GM21529 (cell line): ENCODE measurements around the gene MPST.

Experiments
- ATAC-seq: cut with Tn5 transposase; IDR thresholded peaks from one replicate; pipeline ENCODE4 v1.9.1; 2021; ENCODE audit not compliant: unreplicated experiment

MPST gene

DNA sequence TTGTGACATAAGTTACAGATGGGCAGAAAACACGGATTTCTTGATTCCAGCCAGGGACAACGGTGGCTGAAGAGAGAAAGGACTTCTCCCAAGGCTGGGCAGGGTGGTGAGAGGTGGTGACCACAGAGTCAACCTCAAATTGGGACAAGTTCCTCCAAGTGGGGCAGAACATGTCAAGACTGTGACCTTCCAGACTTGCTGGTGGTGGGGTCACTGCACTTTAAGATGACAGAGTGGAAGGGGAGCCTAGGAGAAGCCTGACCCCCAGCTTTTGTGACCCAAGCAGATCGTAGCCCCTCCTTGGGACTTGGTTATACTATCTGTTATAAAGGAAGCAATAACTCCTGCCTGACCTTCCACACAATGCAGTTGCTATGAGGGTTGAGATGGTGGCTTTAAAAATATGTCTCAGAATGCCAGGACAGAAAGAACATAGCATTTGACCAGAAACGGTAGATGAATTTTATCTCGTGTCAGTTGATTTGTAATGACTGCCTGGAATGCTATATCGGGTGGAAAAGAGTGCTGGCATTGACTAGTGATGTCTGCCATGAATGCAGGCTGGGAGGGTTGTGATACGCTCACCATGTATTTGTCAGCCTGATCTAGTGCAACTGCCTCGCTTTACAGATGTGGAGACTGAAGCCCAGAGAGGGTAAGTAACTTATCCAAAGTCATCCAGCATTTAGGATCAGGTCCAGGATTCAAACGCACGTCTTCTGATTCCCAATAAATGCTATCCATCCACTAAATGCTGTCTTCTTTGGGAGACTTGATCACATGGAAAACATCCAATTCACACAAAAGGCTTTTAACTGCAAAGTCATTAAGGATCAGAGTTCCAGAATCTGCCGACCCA, 18.6 kb upstream of the MPST start:
- no peak for ATAC-seq

- ATAC-seq, result no peak
Measured at GRCh38 chr22:37001826-37002225, 17.7 kb upstream of the MPST start.

GRCh38 chr22:37002633-37003032, 16.9 kb upstream of the MPST start:
- no peak for ATAC-seq

GRCh38 chr22:37007651-37008050, 11.9 kb upstream of the MPST start:
- ATAC-seq, result no peak

- no peak for ATAC-seq
Measured at GRCh38 chr22:37008365-37008764, 11.2 kb upstream of the MPST start.

- ATAC-seq, result no peak
Measured at GRCh38 chr22:37009490-37009889, 10.1 kb upstream of the MPST start.

DNA sequence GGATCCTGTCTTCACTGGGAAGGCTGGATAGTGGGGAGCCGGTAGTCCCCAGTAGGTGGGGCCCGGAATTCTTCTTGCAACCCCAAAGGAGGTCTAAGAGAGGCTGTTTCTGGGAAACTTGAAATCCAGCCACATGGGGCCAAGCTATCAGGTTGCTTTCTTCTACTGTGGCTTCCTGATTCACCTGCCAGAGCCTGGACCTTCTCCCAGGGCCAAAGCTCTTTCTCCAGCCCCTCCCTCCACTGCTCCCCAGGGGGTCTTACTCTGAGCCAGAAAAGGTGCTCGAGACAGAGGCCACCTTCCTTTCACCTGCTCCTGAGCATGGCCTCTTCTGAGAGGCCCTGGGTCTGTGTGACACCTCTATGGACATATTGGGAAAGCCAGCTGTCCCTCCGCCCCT, 9.4 kb upstream of the MPST start:
- no peak for ATAC-seq

DNA sequence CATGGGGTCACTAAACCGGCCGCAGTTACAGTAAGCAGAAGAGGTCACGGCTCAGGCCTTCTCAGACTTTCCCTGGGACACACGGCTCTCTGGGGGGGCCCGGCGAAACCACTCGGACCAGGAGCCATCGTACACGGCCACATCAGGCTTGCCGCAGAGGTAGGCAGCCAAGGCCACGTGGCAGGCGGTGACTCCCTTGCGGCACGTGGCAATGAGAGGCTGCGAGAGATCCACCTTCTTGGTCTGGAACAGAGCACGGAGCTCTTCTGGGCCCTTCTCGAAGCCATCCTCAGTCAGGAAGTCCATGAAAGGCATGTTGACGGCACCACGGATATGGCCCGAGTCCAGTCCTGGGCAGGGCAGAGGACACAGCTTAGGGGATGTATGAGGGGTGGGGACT, 8.6 kb upstream of the MPST start:
- no peak for ATAC-seq

GRCh38 chr22:37011472-37011871, 8.1 kb upstream of the MPST start:
- ATAC-seq, result no peak

DNA sequence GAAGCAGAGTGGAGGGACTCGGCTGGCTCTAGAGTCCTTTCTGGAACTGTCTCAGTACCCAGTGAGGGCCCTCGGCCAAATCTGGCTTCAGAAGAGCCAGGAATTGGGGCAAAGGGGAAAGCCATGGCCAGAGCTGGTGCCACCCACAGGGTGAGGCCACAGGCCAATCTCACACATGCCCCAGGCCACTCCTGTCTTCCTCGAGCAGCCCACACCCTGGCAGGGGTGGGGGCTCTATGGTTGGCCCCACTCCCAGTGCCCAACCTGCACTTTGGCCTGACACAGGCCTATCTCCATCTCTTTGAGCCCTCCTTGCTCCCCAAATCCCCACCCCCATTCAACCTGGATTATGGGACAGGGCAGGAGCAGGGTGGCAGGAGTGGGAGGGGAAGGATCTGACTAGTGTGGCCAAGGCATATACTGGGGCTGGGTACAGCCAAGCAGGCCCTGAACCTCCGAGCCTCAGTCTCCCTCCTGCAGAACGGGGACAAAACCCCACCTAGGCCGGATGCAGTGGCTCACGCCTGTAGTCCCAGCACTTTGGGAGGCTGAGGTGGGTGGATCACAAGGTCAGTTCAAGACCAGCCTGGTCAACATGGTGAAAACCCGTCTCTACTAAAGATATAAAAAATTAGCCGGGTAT, 7.2 kb upstream of the MPST start:
- no peak for ATAC-seq

GRCh38 chr22:37012956-37013355, 6.6 kb upstream of the MPST start:
- no peak for ATAC-seq

GRCh38 chr22:37014415-37014806, 5.1 kb upstream of the MPST start:
- no peak for ATAC-seq

- no peak for ATAC-seq
Measured at GRCh38 chr22:37014835-37015586, 4.5 kb upstream of the MPST start.

DNA sequence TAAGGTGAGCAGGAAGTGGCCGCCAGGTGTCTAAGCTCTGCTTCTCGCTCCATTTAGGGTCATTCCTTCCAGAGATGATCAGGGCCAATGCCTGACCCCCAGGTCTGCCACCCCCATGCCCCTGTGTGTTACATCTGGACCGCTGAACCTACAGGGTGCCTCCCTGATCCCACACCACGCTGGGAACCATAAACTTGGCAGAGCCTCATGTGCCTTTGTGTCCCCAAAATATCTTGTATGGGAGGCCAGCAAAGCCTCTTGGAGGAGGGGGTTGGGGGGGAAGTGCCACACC, 4.0 kb upstream of the MPST start:
- ATAC-seq, result no peak

- no peak for ATAC-seq
Measured at GRCh38 chr22:37016134-37016910, 3.2 kb upstream of the MPST start.

- ATAC-seq, result no peak
Measured at GRCh38 chr22:37017356-37017755, 2.2 kb upstream of the MPST start.

DNA sequence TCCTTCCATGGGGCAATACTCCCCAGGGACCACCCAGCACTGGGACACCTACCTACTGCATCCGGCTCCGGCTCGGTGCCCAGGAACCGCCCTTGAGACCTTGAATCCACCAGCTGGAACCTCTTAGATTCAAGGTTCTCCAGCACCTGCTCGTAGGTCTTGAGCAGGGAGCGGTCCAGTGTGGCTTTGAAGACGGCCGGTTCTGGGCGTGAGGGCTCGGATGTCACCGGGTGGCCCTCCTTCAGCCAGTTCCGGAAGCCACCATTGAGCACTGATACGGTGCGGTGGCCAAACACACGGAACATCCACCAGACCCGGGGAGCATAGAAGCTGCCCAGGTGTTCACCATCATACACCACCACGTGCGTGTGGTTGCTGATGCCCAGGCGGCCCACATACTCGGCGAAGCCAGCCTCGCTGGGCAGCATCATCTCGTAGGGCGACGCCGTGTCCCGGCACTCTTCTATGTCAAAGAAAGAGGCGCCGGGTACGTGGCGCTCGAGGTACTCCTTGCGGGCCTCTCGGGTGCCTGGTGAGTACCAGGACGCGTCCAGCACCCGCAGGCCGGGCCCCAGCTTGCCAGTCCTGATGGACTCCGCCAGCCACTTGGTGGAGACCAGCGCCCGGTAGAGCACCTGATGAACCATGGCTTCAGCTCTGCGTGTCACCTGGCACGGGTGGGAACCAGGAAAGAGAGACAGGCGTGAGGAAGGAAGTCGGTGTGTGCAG, 1.3 kb upstream of the MPST start:
- ATAC-seq, result no peak

DNA sequence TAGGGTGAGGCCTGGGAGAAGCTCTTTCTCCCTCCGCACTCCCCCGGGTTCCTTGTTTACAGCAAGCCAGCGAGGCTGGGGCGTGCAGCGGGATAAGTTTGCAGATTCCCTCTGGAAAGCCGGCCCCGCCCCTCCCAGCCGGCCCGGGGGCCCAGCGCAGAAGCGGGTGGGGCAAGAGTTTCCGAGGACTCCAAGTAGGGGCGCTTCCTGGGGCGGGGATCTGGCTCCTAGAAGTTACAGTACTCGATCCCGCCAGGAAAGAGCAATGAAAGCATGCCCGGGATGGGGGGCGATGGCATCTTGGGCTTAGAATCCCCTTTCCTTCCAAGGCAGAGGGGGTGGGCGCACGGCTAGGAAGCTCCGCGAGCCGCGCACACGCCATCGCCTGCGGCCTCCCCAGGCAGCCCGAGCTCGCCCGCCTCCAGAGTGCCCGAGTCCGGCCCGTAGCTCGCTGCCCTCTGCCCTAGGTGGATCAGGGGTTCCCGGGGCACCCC, 680 bp upstream of the MPST start:
- peak; percentile 26 for ATAC-seq

DNA sequence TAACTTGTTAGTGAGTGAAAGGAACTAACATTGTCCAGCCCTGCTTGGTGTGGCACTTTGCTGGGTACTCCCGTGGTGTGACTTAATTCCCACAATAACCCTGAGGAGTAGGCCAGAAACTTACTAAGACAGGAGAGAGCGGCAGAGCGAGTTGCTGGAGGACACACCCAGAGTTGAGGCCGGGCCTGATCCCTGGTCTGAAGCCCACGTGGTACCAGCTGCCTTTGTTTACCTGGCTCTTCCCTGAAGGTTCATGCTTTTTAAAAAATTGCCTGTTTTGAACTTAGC, 594 bp downstream of the MPST start:
- no peak for ATAC-seq

- no peak for ATAC-seq
Measured at GRCh38 chr22:37021041-37021440, 1.5 kb downstream of the MPST start.
